Measurements from ENCODE around the gene DET1.

DNA sequence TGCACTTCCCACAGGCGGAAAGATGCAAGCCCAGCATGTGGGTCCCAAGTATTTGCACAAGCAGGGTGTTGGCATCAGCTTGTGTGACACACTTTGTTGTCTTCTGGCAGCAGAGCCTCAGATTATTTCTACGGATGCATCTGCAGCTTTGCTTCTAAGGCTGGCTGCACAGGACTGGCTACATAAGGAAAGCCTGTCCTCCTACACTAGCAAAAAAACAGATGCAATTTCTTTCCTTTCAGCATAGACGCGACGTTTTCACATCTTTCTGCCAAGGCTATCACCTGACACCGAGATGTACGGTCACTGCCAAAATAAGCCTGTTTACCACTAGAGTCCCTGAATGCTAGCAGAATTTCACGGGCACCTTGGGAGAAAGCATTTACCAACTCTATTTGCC is 65.5 kb downstream of the DET1 start:
- TF ChIP-seq, protein P1, sequence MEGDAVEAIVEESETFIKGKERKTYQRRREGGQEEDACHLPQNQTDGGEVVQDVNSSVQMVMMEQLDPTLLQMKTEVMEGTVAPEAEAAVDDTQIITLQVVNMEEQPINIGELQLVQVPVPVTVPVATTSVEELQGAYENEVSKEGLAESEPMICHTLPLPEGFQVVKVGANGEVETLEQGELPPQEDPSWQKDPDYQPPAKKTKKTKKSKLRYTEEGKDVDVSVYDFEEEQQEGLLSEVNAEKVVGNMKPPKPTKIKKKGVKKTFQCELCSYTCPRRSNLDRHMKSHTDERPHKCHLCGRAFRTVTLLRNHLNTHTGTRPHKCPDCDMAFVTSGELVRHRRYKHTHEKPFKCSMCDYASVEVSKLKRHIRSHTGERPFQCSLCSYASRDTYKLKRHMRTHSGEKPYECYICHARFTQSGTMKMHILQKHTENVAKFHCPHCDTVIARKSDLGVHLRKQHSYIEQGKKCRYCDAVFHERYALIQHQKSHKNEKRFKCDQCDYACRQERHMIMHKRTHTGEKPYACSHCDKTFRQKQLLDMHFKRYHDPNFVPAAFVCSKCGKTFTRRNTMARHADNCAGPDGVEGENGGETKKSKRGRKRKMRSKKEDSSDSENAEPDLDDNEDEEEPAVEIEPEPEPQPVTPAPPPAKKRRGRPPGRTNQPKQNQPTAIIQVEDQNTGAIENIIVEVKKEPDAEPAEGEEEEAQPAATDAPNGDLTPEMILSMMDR (IDR thresholded peaks at IDR 0.05): no peak
- TF ChIP-seq POLR2A (IDR thresholded peaks at IDR 0.05; ENCODE audit: low read depth) (no peak), POLR2AphosphoS5 (IDR thresholded peaks at IDR 0.05) (no peak)
